Activated CD8-positive, alpha-beta memory T cell treated with anti-CD3 and anti-CD28 coated beads, Interleukin-2, amount 10 ng/mL, durations not matched to agents 7 days and 5 days (primary cell): ENCODE data around the gene TP73. TPM values are rescaled to one million over a fixed set of nuclear protein-coding genes. Genes with fewer than 3 reads are reported as not detected.

Experiments used
- ATAC-seq: fragments of 150-1000 bp; cut with Tn5 transposase; one replicate; pipeline ENCODE4 v1.10.0; 2021; ENCODE audit warnings: moderate library complexity
- CTCF ChIA-PET: fragments of 350-600 bp; sonication (Branson Sonifier 250); formaldehyde crosslinking; loops from one replicate; lab custom pipeline; 2021; ENCODE audit warnings: antibody characterized with exemption; lab: Charles Lee
- DNase-seq: peaks from one replicate; pipeline ENCODE4 v3.0.0-alpha.2; 2020
- H3K27ac Mint-ChIP-seq: one replicate; pipeline ENCODE4 v1.8.0; 2021; ENCODE audit warnings: mild to moderate bottlenecking, mixed read lengths
- H3K27me3 Mint-ChIP-seq: one replicate; pipeline ENCODE4 v1.8.0; 2021; ENCODE audit warnings: mixed read lengths
- H3K36me3 Mint-ChIP-seq: one replicate; pipeline ENCODE4 v1.8.0; 2021; ENCODE audit warnings: mild to moderate bottlenecking, mixed read lengths
- H3K4me1 Mint-ChIP-seq: one replicate; pipeline ENCODE4 v1.8.0; 2021; ENCODE audit warnings: mixed read lengths
- H3K4me3 Mint-ChIP-seq: one replicate; pipeline ENCODE4 v1.8.0; 2021; ENCODE audit warnings: mild to moderate bottlenecking, moderate library complexity, mixed read lengths
- H3K9me3 Mint-ChIP-seq: one replicate; pipeline ENCODE4 v1.8.0; 2022; ENCODE audit warnings: low read depth, mixed read lengths
- total RNA-seq, 2 experiments: library from RNA; stranded (reverse); gene quantifications; one replicate each; pipeline ENCODE4 v1.2.3, GENCODE V29; 2021

TP73 gene
- total RNA-seq, 2 experiments from 2014 or later: 2.1 to 15.2 TPM

DNA sequence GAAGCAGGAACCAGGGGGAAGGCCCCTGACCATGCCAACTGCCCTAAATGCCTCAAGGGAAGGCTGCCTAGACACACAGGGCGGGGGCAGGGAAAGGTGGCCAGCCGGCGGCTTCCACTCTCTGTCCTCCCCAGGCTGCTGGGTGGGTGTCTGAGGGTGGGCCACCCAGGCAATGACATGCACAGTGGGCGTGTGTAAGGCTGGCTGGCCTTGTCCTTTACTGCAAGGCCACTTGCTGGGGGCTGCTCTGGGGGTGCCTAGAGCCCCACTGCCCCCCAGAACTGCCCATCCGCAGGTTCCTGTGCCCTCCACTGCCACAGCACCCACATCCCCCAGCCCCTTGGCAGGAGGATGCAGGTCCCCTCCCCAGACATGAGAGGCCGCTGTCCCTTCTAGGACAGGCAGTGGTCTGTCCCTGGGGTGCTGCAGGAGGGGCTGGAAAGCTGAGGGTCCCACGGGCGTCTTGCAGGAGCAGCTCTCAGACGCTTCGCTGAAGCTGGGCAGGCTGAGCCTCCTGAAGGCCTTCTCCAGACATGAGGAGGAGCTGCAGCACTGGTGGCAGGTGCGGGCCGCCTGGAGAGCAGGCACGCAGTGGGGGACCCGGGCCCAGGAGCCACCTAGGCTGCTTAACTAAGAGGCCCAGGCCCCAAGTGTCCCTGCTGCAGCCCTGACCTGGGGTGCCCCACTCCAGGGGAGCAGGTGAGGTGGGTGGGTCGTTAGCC lies 110.0 kb downstream of the TP73 start:
- H3K9me3 Mint-ChIP-seq: no peaks in the 10 kb centered on the region
- peaks cover 22% of the 10 kb centered on the region for H3K27me3 Mint-ChIP-seq
- no peak overlapping the region for H3K4me3 Mint-ChIP-seq
- H3K27ac Mint-ChIP-seq: no peak overlapping the region
- DNase-seq (no peak), ATAC-seq (no peak)
- H3K4me1 Mint-ChIP-seq: no peaks in the 10 kb centered on the region
- H3K36me3 Mint-ChIP-seq: no peaks in the 10 kb centered on the region
- CTCF ChIA-PET: no interaction called here

DNA sequence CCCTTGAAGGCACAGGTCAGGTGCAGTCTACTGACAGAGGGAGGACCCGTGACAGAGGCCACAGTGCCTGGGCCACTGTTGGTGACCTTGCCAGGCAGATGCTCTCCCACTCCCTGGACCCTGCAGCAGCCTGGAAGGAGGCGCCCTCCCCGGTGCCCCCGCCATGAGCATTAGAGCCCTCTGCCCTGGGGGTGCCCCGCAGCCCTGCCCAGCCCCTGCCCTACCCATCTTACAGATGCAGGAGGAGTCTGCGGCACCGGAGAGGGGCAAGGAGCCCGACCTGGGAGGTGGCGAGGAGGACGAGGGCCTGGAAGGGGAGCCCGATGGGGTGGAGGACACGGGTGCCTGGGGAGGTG lies 110.5 kb downstream of the TP73 start:
- ATAC-seq (no peak), DNase-seq (no peak)
- Mint-ChIP-seq H3K27ac (no peak overlapping the region), H3K4me1 (no peaks in the 10 kb centered on the region), H3K27me3 (peaks cover 22% of the 10 kb centered on the region), H3K9me3 (no peaks in the 10 kb centered on the region), H3K4me3 (no peak overlapping the region), H3K36me3 (no peaks in the 10 kb centered on the region)
- CTCF ChIA-PET: no interaction called here

DNA sequence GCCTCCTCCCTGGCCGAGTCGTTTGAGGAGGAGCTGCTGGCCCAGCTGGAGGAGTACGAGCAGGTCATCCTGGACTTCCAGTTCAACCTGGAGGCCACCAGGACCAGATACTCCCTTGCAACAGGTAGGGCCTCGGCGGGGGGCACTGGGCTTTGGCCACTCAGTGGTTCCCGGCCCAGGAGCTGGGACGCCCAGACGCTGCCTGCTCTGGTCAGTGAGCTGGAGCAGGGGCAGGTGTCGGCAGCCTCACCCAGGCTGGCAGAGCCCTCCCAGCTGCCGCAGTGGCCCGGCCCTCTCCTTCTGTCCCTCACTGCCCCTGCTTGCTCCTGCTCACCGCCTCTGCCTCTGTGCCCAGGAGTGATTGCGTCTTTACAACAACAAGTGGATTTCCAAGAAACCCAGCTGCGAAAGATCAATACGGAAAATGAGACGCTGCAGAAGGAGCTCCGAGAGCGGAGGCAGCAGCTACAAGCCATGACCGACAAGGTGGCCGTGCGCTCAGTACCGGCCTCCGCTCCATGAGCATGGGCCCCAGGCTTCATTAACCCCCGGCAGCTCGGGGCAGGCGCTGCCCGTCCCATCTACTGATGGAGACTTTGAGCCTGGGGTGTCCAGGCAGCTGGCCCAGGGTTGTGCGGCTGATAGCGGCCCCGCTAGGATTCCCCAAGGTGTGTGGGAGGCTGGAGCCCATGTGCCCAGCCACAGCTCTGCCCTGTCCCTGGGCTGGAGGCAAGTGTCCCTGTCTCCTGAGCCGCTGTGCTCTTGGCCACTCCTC lies 111.2 kb downstream of the TP73 start:
- no peaks in the 10 kb centered on the region for H3K4me1 Mint-ChIP-seq
- peaks cover 22% of the 10 kb centered on the region for H3K27me3 Mint-ChIP-seq
- no peaks in the 10 kb centered on the region for H3K9me3 Mint-ChIP-seq
- no peak for DNase-seq
- ATAC-seq: no peak
- no peak overlapping the region for H3K4me3 Mint-ChIP-seq
- no peak overlapping the region for H3K27ac Mint-ChIP-seq
- CTCF ChIA-PET: no interaction called here
- no peaks in the 10 kb centered on the region for H3K36me3 Mint-ChIP-seq

GRCh38 chr1:3767328-3767925 lies 115.1 kb downstream of the TP73 start:
- no peaks in the 10 kb centered on the region for H3K9me3 Mint-ChIP-seq
- no peaks in the 10 kb centered on the region for H3K36me3 Mint-ChIP-seq
- CTCF ChIA-PET: interaction anchor here (1.2 kb wide), 1 partner anchor 22 kb away, joined by 3 read pairs; no protein-coding TSS in a partner anchor
- no peak for DNase-seq
- H3K4me1 Mint-ChIP-seq: no peaks in the 10 kb centered on the region
- ATAC-seq: no peak
- H3K27me3 Mint-ChIP-seq: peaks cover 11% of the 10 kb centered on the region
- H3K27ac Mint-ChIP-seq: no peak overlapping the region
- H3K4me3 Mint-ChIP-seq: no peak overlapping the region

GRCh38 chr1:3768811-3769390 lies 116.6 kb downstream of the TP73 start:
- peaks cover 11% of the 10 kb centered on the region for H3K27me3 Mint-ChIP-seq
- no peak overlapping the region for H3K4me3 Mint-ChIP-seq
- no peak overlapping the region for H3K27ac Mint-ChIP-seq
- H3K36me3 Mint-ChIP-seq: no peaks in the 10 kb centered on the region
- CTCF ChIA-PET: no interaction called here
- no peaks in the 10 kb centered on the region for H3K9me3 Mint-ChIP-seq
- no peak for DNase-seq
- no peak for ATAC-seq
- H3K4me1 Mint-ChIP-seq: no peaks in the 10 kb centered on the region

- H3K9me3 Mint-ChIP-seq: no peaks in the 10 kb centered on the region
- H3K4me3 Mint-ChIP-seq: no peak overlapping the region
- H3K27me3 Mint-ChIP-seq: peaks cover 9% of the 10 kb centered on the region
- no peak overlapping the region for H3K27ac Mint-ChIP-seq
- no peak for DNase-seq
- ATAC-seq: no peak
- H3K4me1 Mint-ChIP-seq: no peaks in the 10 kb centered on the region
- H3K36me3 Mint-ChIP-seq: no peaks in the 10 kb centered on the region
- CTCF ChIA-PET: interaction anchor here (0.6 to 1.5 kb wide), 2 partner anchors 29 to 88 kb away, joined by 3 read pairs; partner anchors contain the start of gene DFFB
Measured at GRCh38 chr1:3770047-3770765, 117.9 kb downstream of the TP73 start.

- Mint-ChIP-seq H3K4me1 (peaks cover 2% of the 10 kb centered on the region), H3K4me3 (peak overlapping the region; percentile 45), H3K36me3 (no peaks in the 10 kb centered on the region), H3K9me3 (no peaks in the 10 kb centered on the region), H3K27ac (no peak overlapping the region), H3K27me3 (no peaks in the 10 kb centered on the region)
- CTCF ChIA-PET: no interaction called here
- DNase-seq: no peak
- ATAC-seq: no peak
Measured at GRCh38 chr1:3771108-3772026, 119.1 kb downstream of the TP73 start.

DNA sequence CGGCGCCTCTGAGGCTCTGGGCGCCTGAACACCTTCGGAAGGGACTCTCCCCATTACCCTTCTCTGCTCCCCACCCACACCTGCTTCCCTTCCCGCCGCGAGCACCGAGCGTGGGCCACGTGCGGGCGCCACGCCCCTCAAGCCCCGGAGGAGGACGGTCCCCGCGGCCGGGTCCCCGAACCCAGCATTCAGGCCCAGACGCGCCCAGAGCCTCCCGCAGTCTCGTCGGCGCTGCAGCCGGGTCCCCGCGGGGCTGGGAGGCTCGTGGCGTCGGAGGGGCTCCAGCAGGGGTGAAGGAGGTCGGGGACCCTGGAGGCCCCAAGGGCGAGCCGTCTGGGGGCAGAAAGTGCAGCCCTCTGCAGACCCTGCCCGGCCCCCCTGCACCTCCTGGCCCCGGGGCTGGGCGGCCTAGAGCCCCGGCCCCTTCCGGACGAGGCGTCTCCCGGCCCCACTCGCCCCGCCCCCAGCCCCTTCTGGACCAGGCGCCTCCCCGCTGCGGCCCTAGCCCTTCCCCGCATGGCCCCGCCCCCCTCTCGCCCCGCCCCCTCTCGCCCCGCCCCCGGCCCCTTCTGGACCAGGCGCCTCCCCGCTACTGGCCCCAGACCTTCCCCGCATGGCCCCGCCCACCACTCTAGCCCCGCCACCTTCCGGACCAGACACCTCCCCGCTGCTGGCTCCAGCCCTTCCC lies 119.9 kb downstream of the TP73 start:
- H3K4me3 Mint-ChIP-seq: peak overlapping the region; percentile 45
- no peak overlapping the region for H3K27ac Mint-ChIP-seq
- ATAC-seq: peak; percentile 84
- DNase-seq: peak; percentile 93
- peaks cover 2% of the 10 kb centered on the region for H3K4me1 Mint-ChIP-seq
- H3K27me3 Mint-ChIP-seq: no peaks in the 10 kb centered on the region
- CTCF ChIA-PET: no interaction called here
- no peaks in the 10 kb centered on the region for H3K36me3 Mint-ChIP-seq
- no peaks in the 10 kb centered on the region for H3K9me3 Mint-ChIP-seq

- Mint-ChIP-seq H3K4me1 (peaks cover 2% of the 10 kb centered on the region), H3K27ac (no peak within 1 kb of the TSS), H3K4me3 (peak within 1 kb of the TSS; percentile 45), H3K9me3 (no peaks in the 10 kb centered on the region), H3K27me3 (no peaks in the 10 kb centered on the region), H3K36me3 (no peaks in the 10 kb centered on the region)
- DNase-seq (no peak), ATAC-seq (no peak)
- CTCF ChIA-PET: interaction anchor here (1.0 to 3.9 kb wide), 2 partner anchors 23 to 30 kb away, joined by 3 to 25 read pairs; partner anchors contain the start of gene LRRC47
Measured at GRCh38 chr1:3772715-3773571, 120.6 kb downstream of the TP73 start, which contains the start of gene SMIM1. Gene SMIM1, plus strand, starts transcription at chr1:3772749. Its CDS starts 2,625 bp downstream, at chr1:3775374.

- ATAC-seq (no peak), DNase-seq (no peak)
- H3K27ac Mint-ChIP-seq: no peak overlapping the region
- H3K36me3 Mint-ChIP-seq: no peaks in the 10 kb centered on the region
- no peaks in the 10 kb centered on the region for H3K27me3 Mint-ChIP-seq
- no peak overlapping the region for H3K4me3 Mint-ChIP-seq
- no peaks in the 10 kb centered on the region for H3K9me3 Mint-ChIP-seq
- peaks cover 2% of the 10 kb centered on the region for H3K4me1 Mint-ChIP-seq
- CTCF ChIA-PET: interaction anchor here (1.0 to 3.9 kb wide), 2 partner anchors 22 to 29 kb away, joined by 3 to 25 read pairs; partner anchors contain the start of gene LRRC47
Measured at GRCh38 chr1:3773572-3774275, 121.4 kb downstream of the TP73 start.
